SK-N-MC (cell line): Measurements from ENCODE around the gene CREBRF.

Source experiments
- EZH2 ChIP-seq: fragments of 200-600 bp; sonication (generic); IDR thresholded peaks from one replicate; pipeline ENCODE4 v1.6.1; 2017; ENCODE audit warnings: antibody characterized with exemption
- POLR2AphosphoS5 ChIP-seq: IDR thresholded peaks from 2 replicates; pipeline ENCODE4 v1.6.1; 2012; ENCODE audit warnings: mild to moderate bottlenecking, low read depth, low read length, borderline replicate concordance

DNA sequence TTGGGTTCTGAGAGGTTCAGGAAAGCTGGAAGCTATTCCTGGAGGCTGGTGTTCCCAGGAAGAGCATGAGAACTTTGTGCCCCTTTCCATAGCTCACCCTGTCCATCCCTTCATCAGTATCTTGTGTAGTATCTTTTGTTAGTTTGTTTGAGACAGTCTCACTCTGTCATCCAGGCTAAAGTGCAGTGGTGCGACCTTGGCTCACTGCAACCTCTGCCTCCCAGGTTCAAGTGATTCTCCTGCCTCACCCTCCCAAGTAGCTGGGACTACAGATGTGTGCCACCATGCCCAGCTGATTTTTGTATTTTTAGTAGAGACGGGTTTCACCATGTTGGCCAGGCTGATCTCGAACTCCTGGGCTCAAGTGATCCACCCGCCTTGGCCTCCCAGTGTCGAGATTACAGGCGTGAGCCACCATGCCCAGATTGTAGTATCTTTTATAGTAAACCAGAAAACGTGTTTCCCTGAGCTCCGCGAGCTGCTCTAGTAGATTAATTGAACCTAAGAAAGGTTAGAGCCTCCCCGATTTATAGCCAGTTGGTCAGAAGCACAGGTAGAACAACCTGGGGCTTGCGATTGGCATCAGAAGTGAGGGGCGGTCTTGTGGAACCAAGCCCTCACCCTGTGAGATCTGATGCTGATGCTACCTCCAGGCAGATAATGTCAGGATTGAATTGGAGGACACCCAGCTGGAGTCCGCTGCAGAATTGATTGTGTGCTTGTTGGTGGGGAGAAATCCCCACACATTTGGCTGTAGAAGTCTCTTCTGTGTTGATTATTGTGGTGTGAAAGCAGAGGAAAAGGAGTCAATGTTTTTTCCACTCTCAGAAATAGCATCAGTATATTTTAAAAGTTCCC, 40.3 kb upstream of the CREBRF start:
- TF ChIP-seq POLR2AphosphoS5: no peak
- TF ChIP-seq EZH2: no peak
